Measurements from ENCODE around the gene DSCAM. TPM values are rescaled to one million over a fixed set of nuclear protein-coding genes. Genes with fewer than 3 reads are reported as not detected.
"Not testable (repeated sequence)": the region's sequence is repeated elsewhere in the genome, so short reads cannot be mapped to it uniquely, and the experiment has no call there.

Gene DSCAM
- polyA plus RNA-seq, 1 donor, result 0.85 TPM

GRCh38 chr21:40345711-40346321, 501.1 kb downstream of the DSCAM start:
- no peaks in the 10 kb centered on the region for H3K4me1 ChIP-seq (ENCODE audit: control insufficient read depth, insufficient read depth, low read length)
- no peak overlapping the region for H3K27ac ChIP-seq (ENCODE audit: low read length)
- no peaks in the 10 kb centered on the region for H3K36me3 ChIP-seq (ENCODE audit: control insufficient read depth, insufficient read depth, low read length)
- no peak for DNase-seq
- no peak overlapping the region for H3K4me3 ChIP-seq (ENCODE audit: low read length)
- no peaks in the 10 kb centered on the region for H3K9me3 ChIP-seq (ENCODE audit: control insufficient read depth, low read depth, low read length)
- 88% methylated on average over 1 of the region's 9 CpGs for WGBS (ENCODE audit: insufficient coverage, low lambda C conversion rate)
- H3K27me3 ChIP-seq (ENCODE audit: control insufficient read depth, insufficient read depth, low read length), result no peaks in the 10 kb centered on the region

DNA sequence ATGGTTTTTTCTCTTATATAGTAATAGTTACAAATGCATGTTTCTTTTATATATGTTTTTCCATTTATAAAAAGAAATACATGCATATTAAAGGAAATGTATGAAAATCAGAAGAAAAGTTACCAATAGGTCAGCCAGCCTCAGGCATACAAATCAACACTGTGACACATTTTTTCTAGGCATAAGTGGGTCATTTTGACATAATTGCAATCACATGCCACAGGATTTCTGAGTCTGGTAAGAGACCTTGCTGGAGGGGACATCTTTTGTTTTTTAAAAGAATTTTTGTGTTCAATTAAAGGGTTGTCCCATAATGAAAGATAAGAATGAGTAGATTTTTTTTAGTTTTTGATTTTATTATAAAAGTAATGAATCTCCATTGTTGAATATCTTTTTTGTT, 506.6 kb downstream of the DSCAM start:
- Histone ChIP-seq H3K9me3 (ENCODE audit: control insufficient read depth, low read depth, low read length) (no peaks in the 10 kb centered on the region), H3K4me3 (ENCODE audit: low read length) (no peak overlapping the region)
- no peak for DNase-seq

DNA sequence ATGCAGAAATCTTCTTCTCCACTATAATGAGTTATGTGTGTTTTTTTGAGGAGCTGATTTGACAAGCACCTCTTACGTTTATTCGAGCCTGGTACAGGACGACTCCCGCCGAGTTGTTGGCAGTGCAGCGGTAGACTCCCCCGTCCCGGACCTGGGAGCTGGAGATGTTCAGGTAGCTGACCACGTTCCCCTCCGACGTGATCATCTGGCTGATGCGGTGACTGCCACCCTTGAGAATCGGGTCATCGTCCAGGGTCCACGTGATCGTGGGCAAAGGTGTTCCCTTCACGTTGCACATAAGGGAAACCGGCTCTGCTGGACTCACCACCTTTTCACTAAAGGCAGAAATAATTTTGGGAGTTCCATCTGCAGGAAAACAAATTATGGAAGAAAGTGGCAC, 507.9 kb downstream of the DSCAM start:
- Histone ChIP-seq H3K9me3 (ENCODE audit: control insufficient read depth, low read depth, low read length) (no peaks in the 10 kb centered on the region), H3K36me3 (ENCODE audit: control insufficient read depth, insufficient read depth, low read length) (no peaks in the 10 kb centered on the region), H3K27ac (ENCODE audit: low read length) (no peak overlapping the region), H3K4me3 (ENCODE audit: low read length) (no peak overlapping the region), H3K4me1 (ENCODE audit: control insufficient read depth, insufficient read depth, low read length) (no peaks in the 10 kb centered on the region), H3K27me3 (ENCODE audit: control insufficient read depth, insufficient read depth, low read length) (no peaks in the 10 kb centered on the region)
- no peak for DNase-seq
- WGBS (ENCODE audit: insufficient coverage, low lambda C conversion rate), result no CpG with 5 or more reads among the region's 18 CpGs

More for the DNA sequence above, 506.6 kb downstream of the DSCAM start:
- no peaks in the 10 kb centered on the region for H3K36me3 ChIP-seq (ENCODE audit: control insufficient read depth, insufficient read depth, low read length)
- no peak overlapping the region for H3K27ac ChIP-seq (ENCODE audit: low read length)
- no peaks in the 10 kb centered on the region for H3K4me1 ChIP-seq (ENCODE audit: control insufficient read depth, insufficient read depth, low read length)
- no peaks in the 10 kb centered on the region for H3K27me3 ChIP-seq (ENCODE audit: control insufficient read depth, insufficient read depth, low read length)

- WGBS (ENCODE audit: insufficient coverage, low lambda C conversion rate), result no CpG with 5 or more reads among the region's 13 CpGs
- DNase-seq, result no peak
- Histone ChIP-seq H3K27me3 (ENCODE audit: control insufficient read depth, insufficient read depth, low read length) (no peaks in the 10 kb centered on the region), H3K9me3 (ENCODE audit: control insufficient read depth, low read depth, low read length) (no peaks in the 10 kb centered on the region), H3K36me3 (ENCODE audit: control insufficient read depth, insufficient read depth, low read length) (no peaks in the 10 kb centered on the region), H3K27ac (ENCODE audit: low read length) (no peak overlapping the region), H3K4me1 (ENCODE audit: control insufficient read depth, insufficient read depth, low read length) (no peaks in the 10 kb centered on the region), H3K4me3 (ENCODE audit: low read length) (no peak overlapping the region)
These were observed 509.0 kb downstream of the DSCAM start for GRCh38 chr21:40337981-40338380.

DNA sequence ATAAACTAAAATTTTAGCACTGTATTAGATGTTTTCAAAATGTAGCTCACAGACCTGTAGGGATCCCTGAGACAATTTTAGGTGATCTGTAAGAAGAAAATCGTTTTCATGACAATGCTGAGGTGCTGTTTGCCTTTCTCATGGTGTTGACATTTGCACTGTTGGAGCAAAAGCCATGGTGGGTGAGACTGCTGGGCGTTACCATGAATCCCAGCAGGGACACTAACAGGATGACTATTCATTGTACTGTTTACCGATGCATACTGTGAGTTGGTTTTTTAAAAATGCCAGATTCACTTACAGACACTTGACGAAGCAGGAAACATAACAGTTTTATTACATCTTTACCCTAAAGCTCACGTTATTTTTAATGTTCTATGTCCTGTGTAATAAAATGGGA, 511.3 kb downstream of the DSCAM start:
- Histone ChIP-seq H3K27ac (ENCODE audit: low read length) (no peak overlapping the region), H3K9me3 (ENCODE audit: control insufficient read depth, low read depth, low read length) (no peaks in the 10 kb centered on the region), H3K4me1 (ENCODE audit: control insufficient read depth, insufficient read depth, low read length) (no peaks in the 10 kb centered on the region), H3K36me3 (ENCODE audit: control insufficient read depth, insufficient read depth, low read length) (no peaks in the 10 kb centered on the region), H3K27me3 (ENCODE audit: control insufficient read depth, insufficient read depth, low read length) (no peaks in the 10 kb centered on the region), H3K4me3 (ENCODE audit: low read length) (no peak overlapping the region)
- no peak for DNase-seq
- WGBS (ENCODE audit: insufficient coverage, low lambda C conversion rate), result no CpG with 5 or more reads among the region's 5 CpGs

DNA sequence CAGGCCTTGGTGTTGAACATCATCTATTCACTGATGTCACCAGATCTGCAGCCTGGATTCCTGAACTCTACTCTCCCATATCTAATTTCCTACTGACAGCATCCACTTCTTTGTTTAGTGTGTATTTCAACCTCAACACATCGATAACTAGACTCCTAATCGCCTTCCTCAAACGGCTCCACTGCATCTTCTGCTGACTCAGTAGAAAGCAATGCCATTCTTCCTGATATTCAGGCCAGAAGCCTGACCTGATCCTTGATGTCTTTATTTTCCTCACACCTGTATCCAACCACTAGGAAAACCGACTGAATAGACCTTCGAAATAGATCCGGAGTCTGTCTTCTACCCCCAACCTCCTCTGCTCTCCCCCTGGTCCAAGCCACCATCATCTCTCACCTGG, 512.8 kb downstream of the DSCAM start:
- 100% methylated on average over 2 of the region's 6 CpGs for WGBS (ENCODE audit: insufficient coverage, low lambda C conversion rate)
- no peaks in the 10 kb centered on the region for H3K27me3 ChIP-seq (ENCODE audit: control insufficient read depth, insufficient read depth, low read length)
- H3K27ac ChIP-seq (ENCODE audit: low read length), result no peak overlapping the region
- H3K36me3 ChIP-seq (ENCODE audit: control insufficient read depth, insufficient read depth, low read length), result no peaks in the 10 kb centered on the region
- no peaks in the 10 kb centered on the region for H3K9me3 ChIP-seq (ENCODE audit: control insufficient read depth, low read depth, low read length)
- H3K4me3 ChIP-seq (ENCODE audit: low read length), result no peak overlapping the region
- no peaks in the 10 kb centered on the region for H3K4me1 ChIP-seq (ENCODE audit: control insufficient read depth, insufficient read depth, low read length)
- DNase-seq, result no peak

- no peaks in the 10 kb centered on the region for H3K9me3 ChIP-seq (ENCODE audit: control insufficient read depth, low read depth, low read length)
- no CpG with 5 or more reads among the region's 4 CpGs for WGBS (ENCODE audit: insufficient coverage, low lambda C conversion rate)
- no peak for DNase-seq
These were observed 513.2 kb downstream of the DSCAM start for GRCh38 chr21:40333731-40334130.

GRCh38 chr21:40331804-40332203, 515.2 kb downstream of the DSCAM start:
- Histone ChIP-seq H3K4me1 (ENCODE audit: control insufficient read depth, insufficient read depth, low read length) (no peaks in the 10 kb centered on the region), H3K27me3 (ENCODE audit: control insufficient read depth, insufficient read depth, low read length) (no peaks in the 10 kb centered on the region), H3K4me3 (ENCODE audit: low read length) (no peak overlapping the region), H3K9me3 (ENCODE audit: control insufficient read depth, low read depth, low read length) (no peaks in the 10 kb centered on the region), H3K27ac (ENCODE audit: low read length) (no peak overlapping the region), H3K36me3 (ENCODE audit: control insufficient read depth, insufficient read depth, low read length) (no peaks in the 10 kb centered on the region)
- no peak for DNase-seq
- WGBS (ENCODE audit: insufficient coverage, low lambda C conversion rate), result 92% methylated on average over 3 of the region's 3 CpGs

More at GRCh38 chr21:40333731-40334130, 513.2 kb downstream of the DSCAM start:
- H3K36me3 ChIP-seq (ENCODE audit: control insufficient read depth, insufficient read depth, low read length), result no peaks in the 10 kb centered on the region
- H3K4me3 ChIP-seq (ENCODE audit: low read length), result no peak overlapping the region
- no peaks in the 10 kb centered on the region for H3K4me1 ChIP-seq (ENCODE audit: control insufficient read depth, insufficient read depth, low read length)
- H3K27me3 ChIP-seq (ENCODE audit: control insufficient read depth, insufficient read depth, low read length), result no peaks in the 10 kb centered on the region
- no peak overlapping the region for H3K27ac ChIP-seq (ENCODE audit: low read length)

GRCh38 chr21:40331172-40331571, 515.8 kb downstream of the DSCAM start:
- DNase-seq, result no peak
- no peak overlapping the region for H3K27ac ChIP-seq (ENCODE audit: low read length)
- no peaks in the 10 kb centered on the region for H3K36me3 ChIP-seq (ENCODE audit: control insufficient read depth, insufficient read depth, low read length)
- no peaks in the 10 kb centered on the region for H3K27me3 ChIP-seq (ENCODE audit: control insufficient read depth, insufficient read depth, low read length)
- H3K4me3 ChIP-seq (ENCODE audit: low read length), result no peak overlapping the region
- H3K9me3 ChIP-seq (ENCODE audit: control insufficient read depth, low read depth, low read length), result no peaks in the 10 kb centered on the region
- H3K4me1 ChIP-seq (ENCODE audit: control insufficient read depth, insufficient read depth, low read length), result no peaks in the 10 kb centered on the region
- no CpG with 5 or more reads among the region's 9 CpGs for WGBS (ENCODE audit: insufficient coverage, low lambda C conversion rate)

GRCh38 chr21:40324389-40324788, 522.6 kb downstream of the DSCAM start:
- H3K4me3 ChIP-seq (ENCODE audit: low read length), result no peak overlapping the region
- no peaks in the 10 kb centered on the region for H3K36me3 ChIP-seq (ENCODE audit: control insufficient read depth, insufficient read depth, low read length)
- DNase-seq, result no peak
- H3K9me3 ChIP-seq (ENCODE audit: control insufficient read depth, low read depth, low read length), result no peaks in the 10 kb centered on the region
- WGBS (ENCODE audit: insufficient coverage, low lambda C conversion rate), result 29% methylated on average over 1 of the region's 1 CpG
- no peaks in the 10 kb centered on the region for H3K27me3 ChIP-seq (ENCODE audit: control insufficient read depth, insufficient read depth, low read length)
- H3K27ac ChIP-seq (ENCODE audit: low read length), result no peak overlapping the region
- no peaks in the 10 kb centered on the region for H3K4me1 ChIP-seq (ENCODE audit: control insufficient read depth, insufficient read depth, low read length)

GRCh38 chr21:40320718-40321117, 526.2 kb downstream of the DSCAM start:
- H3K27ac ChIP-seq (ENCODE audit: low read length); H3K36me3 ChIP-seq (ENCODE audit: control insufficient read depth, insufficient read depth, low read length); H3K9me3 ChIP-seq (ENCODE audit: control insufficient read depth, low read depth, low read length); DNase-seq; H3K27me3 ChIP-seq (ENCODE audit: control insufficient read depth, insufficient read depth, low read length); H3K4me3 ChIP-seq (ENCODE audit: low read length); H3K4me1 ChIP-seq (ENCODE audit: control insufficient read depth, insufficient read depth, low read length): not testable (repeated sequence)
- no CpG with 5 or more reads among the region's 2 CpGs for WGBS (ENCODE audit: insufficient coverage, low lambda C conversion rate)

Data from large intestine (tissue), 3 donors.